GM21723 (cell line): ENCODE measurements around the gene MPPED1.
A peak's percentile ranks its signal among the peaks of the same experiment; 100 is the strongest.

Source experiments
- ATAC-seq: cut with Tn5 transposase; IDR thresholded peaks from one replicate; pipeline ENCODE4 v1.9.1; 2021; ENCODE audit warnings: mild to moderate bottlenecking, moderate library complexity; ENCODE audit not compliant: unreplicated experiment

The MPPED1 gene

GRCh38 chr22:43411869-43412807 is at the start of gene MPPED1:
TSS of gene MPPED1 (plus strand) at chr22:43412014. CDS start at chr22:43424986, 12,972 bp downstream.
- ATAC-seq: no peak

- ATAC-seq: no peak
Measured at GRCh38 chr22:43363315-43364168, 48.3 kb upstream of the MPPED1 start.

GRCh38 chr22:43364169-43364435 is 47.7 kb upstream of the MPPED1 start:
- ATAC-seq: no peak

- no peak for ATAC-seq
Measured at GRCh38 chr22:43365715-43366440, 45.9 kb upstream of the MPPED1 start.

GRCh38 chr22:43370036-43370435 is 41.8 kb upstream of the MPPED1 start:
- ATAC-seq: no peak

GRCh38 chr22:43375951-43376455 is 35.8 kb upstream of the MPPED1 start:
- no peak for ATAC-seq

GRCh38 chr22:43376765-43377547 is 34.9 kb upstream of the MPPED1 start:
- ATAC-seq: peak; percentile 67

GRCh38 chr22:43377548-43377895 is 34.3 kb upstream of the MPPED1 start:
- no peak for ATAC-seq

GRCh38 chr22:43377896-43378704 is 33.7 kb upstream of the MPPED1 start:
- ATAC-seq: peak; percentile 76

- no peak for ATAC-seq
Measured at GRCh38 chr22:43381693-43382092, 30.1 kb upstream of the MPPED1 start.

- no peak for ATAC-seq
Measured at GRCh38 chr22:43384863-43385262, 27.0 kb upstream of the MPPED1 start.

- peak; percentile 72 for ATAC-seq
Measured at GRCh38 chr22:43385770-43386641, 25.8 kb upstream of the MPPED1 start.

- ATAC-seq: no peak
Measured at GRCh38 chr22:43387815-43388214, 24.0 kb upstream of the MPPED1 start.

GRCh38 chr22:43388420-43388851 is 23.4 kb upstream of the MPPED1 start:
- ATAC-seq: no peak

GRCh38 chr22:43389227-43389836 is 22.5 kb upstream of the MPPED1 start:
- ATAC-seq: no peak

- ATAC-seq: no peak
Measured at GRCh38 chr22:43390166-43390565, 21.6 kb upstream of the MPPED1 start.

- ATAC-seq: no peak
Measured at GRCh38 chr22:43390872-43391271, 20.9 kb upstream of the MPPED1 start.

- no peak for ATAC-seq
Measured at GRCh38 chr22:43391306-43391705, 20.5 kb upstream of the MPPED1 start.
